Smooth muscle cell (in vitro differentiated cells): ENCODE results near the gene GMPPB. TPM values are rescaled to one million over a fixed set of nuclear protein-coding genes. Genes with fewer than 3 reads are reported as not detected.
"Not testable (repeated sequence)": the region's sequence is repeated elsewhere in the genome, so short reads cannot be mapped to it uniquely, and the experiment has no call there.

Source experiments
- DNase-seq: peaks from one replicate; lab custom pipeline; 2025; ENCODE audit not compliant: unreplicated experiment; lab: John Stamatoyannopoulos, UW
- H2AFZ ChIP-seq: fragments of 200-600 bp; sonication (generic); 2 replicates; pipeline ENCODE4 v1.6.0; 2016; ENCODE audit warnings: antibody characterized with exemption, low read depth, mild to moderate bottlenecking
- H3F3A ChIP-seq: fragments of 200-600 bp; sonication (generic); 2 replicates; pipeline ENCODE4 v1.6.0; 2017; ENCODE audit warnings: antibody characterized with exemption, low read depth
- H3K27ac ChIP-seq: fragments of 200-600 bp; sonication (generic); 2 replicates; pipeline ENCODE4 v1.5.1; 2016; ENCODE audit warnings: low read depth, mild to moderate bottlenecking
- H3K27me3 ChIP-seq: fragments of 200-600 bp; sonication (generic); 2 replicates; pipeline ENCODE4 v1.6.1; 2016; ENCODE audit warnings: low read depth, mild to moderate bottlenecking
- H3K36me3 ChIP-seq: fragments of 200-600 bp; sonication (generic); 2 replicates; pipeline ENCODE4 v1.5.1; 2016; ENCODE audit warnings: low read depth
- H3K4me1 ChIP-seq: fragments of 200-600 bp; sonication (generic); 2 replicates; pipeline ENCODE4 v1.5.1; 2016; ENCODE audit warnings: low read depth
- H3K4me2 ChIP-seq: fragments of 200-600 bp; sonication (generic); 2 replicates; pipeline ENCODE4 v1.6.0; 2016; ENCODE audit warnings: mild to moderate bottlenecking
- H3K4me3 ChIP-seq: fragments of 200-600 bp; sonication (generic); 2 replicates; pipeline ENCODE4 v1.5.1; 2016; ENCODE audit warnings: mild to moderate bottlenecking
- H3K79me2 ChIP-seq: fragments of 200-600 bp; sonication (generic); 2 replicates; pipeline ENCODE4 v1.6.0; 2016; ENCODE audit warnings: low read depth, mild to moderate bottlenecking
- H3K9ac ChIP-seq: fragments of 200-600 bp; sonication (generic); 2 replicates; pipeline ENCODE4 v1.6.0; 2016; ENCODE audit warnings: low read depth
- H3K9me3 ChIP-seq: fragments of 200-600 bp; sonication (generic); replicated peaks from 2 replicates; pipeline ENCODE4 v1.5.1; 2016; ENCODE audit warnings: low read depth
- H4K20me1 ChIP-seq: fragments of 200-600 bp; sonication (generic); 2 replicates; pipeline ENCODE4 v1.6.0; 2016; ENCODE audit warnings: low read depth
- CTCF ChIP-seq: fragments of 200-600 bp; sonication (generic); IDR thresholded peaks from 2 replicates; pipeline ENCODE4 v1.5.1; 2017; ENCODE audit warnings: borderline replicate concordance, mild to moderate bottlenecking, antibody characterized with exemption; ENCODE audit not compliant: insufficient read depth, poor library complexity, severe bottlenecking
- WGBS: methylation state at CpG from one replicate; pipeline ENCODE4 v1.1.7; 2016; ENCODE audit warnings: low lambda C conversion rate; 5-methylcytosine and 5-hydroxymethylcytosine counted together
- polyA plus RNA-seq: library from polyadenylated mRNA; unstranded; fragments of >200 nt; fragmentation: Nextera tagmentation; extraction: Ambion mirVana; gene quantifications from 2 replicates; pipeline ENCODE4 v1.2.1, GENCODE V29; 2016
- total RNA-seq: library from RNA; depleted of rRNA; stranded (reverse); fragments of >200 nt; gene quantifications from 2 replicates; pipeline ENCODE4 v1.2.3, GENCODE V29; 2014

Gene GMPPB
- total and polyA plus RNA-seq, 2 experiments from 2014 or later: 21.3 to 68.3 TPM

GRCh38 chr3:49699281-49699979 lies 24.3 kb downstream of the GMPPB start:
- no peaks in the 10 kb centered on the region for H3F3A ChIP-seq
- H3K4me2 ChIP-seq: no peak overlapping the region
- TF ChIP-seq CTCF: no peak
- no peak overlapping the region for H3K27ac ChIP-seq
- H3K4me3 ChIP-seq: no peak overlapping the region
- no peaks in the 10 kb centered on the region for H3K36me3 ChIP-seq
- no peak overlapping the region for H3K9ac ChIP-seq
- no peaks in the 10 kb centered on the region for H3K27me3 ChIP-seq
- H4K20me1 ChIP-seq: peaks cover 8% of the 10 kb centered on the region
- H2AFZ ChIP-seq: no peak overlapping the region
- WGBS: 89% methylated on average over 16 of the region's 16 CpGs
- no peaks in the 10 kb centered on the region for H3K9me3 ChIP-seq
- no peaks in the 10 kb centered on the region for H3K4me1 ChIP-seq
- no peak for DNase-seq
- H3K79me2 ChIP-seq: no peaks in the 10 kb centered on the region

- H3K9me3 ChIP-seq, H3K4me3 ChIP-seq, DNase-seq, H3K27me3 ChIP-seq, H3K36me3 ChIP-seq, H3K4me1 ChIP-seq, H3K27ac ChIP-seq, H3F3A ChIP-seq, H3K9ac ChIP-seq, H3K4me2 ChIP-seq, H2AFZ ChIP-seq: not testable (repeated sequence)
- Histone ChIP-seq H3K79me2 (peaks cover 20% of the 10 kb centered on the region), H4K20me1 (peaks cover 16% of the 10 kb centered on the region)
- 98% methylated on average over 4 of the region's 4 CpGs for WGBS
Measured at GRCh38 chr3:49695350-49696015, 28.3 kb downstream of the GMPPB start.

DNA sequence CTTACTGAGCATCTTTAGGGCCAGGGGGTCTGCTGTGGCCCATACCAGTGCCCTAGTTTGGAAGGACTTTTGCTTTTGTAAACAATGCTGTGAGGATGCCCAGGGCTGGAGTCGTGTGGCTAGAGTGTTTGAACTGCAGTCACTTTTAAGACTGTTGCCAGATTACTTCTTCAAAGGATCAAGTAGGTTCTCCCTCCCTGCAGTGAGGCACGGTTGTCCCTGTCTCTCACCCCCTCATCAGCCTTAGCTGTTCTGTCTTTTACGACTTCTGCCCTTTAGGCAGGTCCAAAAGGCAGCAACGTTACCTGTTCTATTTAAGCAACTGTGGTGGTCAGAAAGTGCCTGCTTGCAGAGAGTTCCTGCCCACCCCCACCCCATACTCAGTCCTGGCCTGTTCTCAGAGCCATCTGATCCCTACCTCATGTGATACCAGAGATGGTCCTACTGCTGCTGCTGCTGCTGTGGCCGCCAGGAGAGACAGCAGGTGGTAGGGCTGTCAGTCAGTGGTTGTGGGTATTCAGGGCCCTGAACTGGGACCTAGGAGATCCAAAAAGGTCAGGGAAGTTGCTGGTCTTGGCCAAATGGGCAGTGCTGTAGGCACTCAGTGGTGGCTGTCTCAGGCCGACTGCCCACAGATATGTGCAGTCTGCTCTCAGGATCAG lies 29.2 kb downstream of the GMPPB start:
- peaks cover 16% of the 10 kb centered on the region for H4K20me1 ChIP-seq
- not testable (repeated sequence) for H3K4me3 ChIP-seq, DNase-seq, H3K9ac ChIP-seq, H3K36me3 ChIP-seq, H2AFZ ChIP-seq, H3K27me3 ChIP-seq, H3F3A ChIP-seq, H3K4me2 ChIP-seq, H3K4me1 ChIP-seq, H3K9me3 ChIP-seq, H3K27ac ChIP-seq
- 73% methylated on average over 6 of the region's 6 CpGs for WGBS
- H3K79me2 ChIP-seq: peaks cover 28% of the 10 kb centered on the region

- 95% methylated on average over 3 of the region's 3 CpGs for WGBS
- not testable (repeated sequence) for H3K27ac ChIP-seq, H3K4me1 ChIP-seq, H2AFZ ChIP-seq, H3K9me3 ChIP-seq, H3F3A ChIP-seq, H3K9ac ChIP-seq, H3K36me3 ChIP-seq, H3K4me2 ChIP-seq, H3K4me3 ChIP-seq, DNase-seq, H3K27me3 ChIP-seq
- Histone ChIP-seq H4K20me1 (peaks cover 13% of the 10 kb centered on the region), H3K79me2 (peaks cover 28% of the 10 kb centered on the region)
Measured at GRCh38 chr3:49691481-49691880, 32.3 kb downstream of the GMPPB start.

- WGBS: 94% methylated on average over 3 of the region's 3 CpGs
- Histone ChIP-seq H4K20me1 (peaks cover 13% of the 10 kb centered on the region), H3K79me2 (peaks cover 28% of the 10 kb centered on the region)
- not testable (repeated sequence) for H3K4me1 ChIP-seq, H3K36me3 ChIP-seq, H3K9me3 ChIP-seq, H3K27ac ChIP-seq, H3F3A ChIP-seq, H3K27me3 ChIP-seq, H3K9ac ChIP-seq, H2AFZ ChIP-seq, DNase-seq, H3K4me3 ChIP-seq, H3K4me2 ChIP-seq
Measured at GRCh38 chr3:49690856-49691255, 32.9 kb downstream of the GMPPB start.

- Histone ChIP-seq H2AFZ (peak overlapping the region; percentile 60), H3K4me2 (peak overlapping the region; percentile 97), H4K20me1 (peaks cover 13% of the 10 kb centered on the region), H3K9ac (peak overlapping the region; percentile 74), H3K4me3 (peak overlapping the region; percentile 89), H3K79me2 (peaks cover 28% of the 10 kb centered on the region)
- not testable (repeated sequence) for H3K27me3 ChIP-seq, H3K27ac ChIP-seq, H3K9me3 ChIP-seq, H3F3A ChIP-seq, H3K4me1 ChIP-seq, H3K36me3 ChIP-seq, DNase-seq
- WGBS: 19% methylated on average over 16 of the region's 16 CpGs
Measured at GRCh38 chr3:49689908-49690624, 33.7 kb downstream of the GMPPB start.
